Tibial nerve (tissue), 4 donors: ENCODE data around the gene SKIC8. TPM values are rescaled to one million over a fixed set of nuclear protein-coding genes. Genes with fewer than 3 reads are reported as not detected.

ENCODE experiments used
- DNase-seq, 2 donors: peaks; one replicate each; pipeline ENCODE4 v3.0.0-alpha.2; 2019; ENCODE audit warnings: low spot score in 2 of 2
- H3K27ac ChIP-seq, 4 donors: fragments of 200-600 bp; sonication (generic) in 3 of 4; one replicate each; pipeline ENCODE4 v1.5.1; 2017 to 2019; ENCODE audit warnings: mild to moderate bottlenecking in 1 of 4
- H3K27me3 ChIP-seq, 2 donors: fragments of 200-600 bp; sonication (generic) in 1 of 2; one replicate each; pipeline versions ENCODE4 v1.5.1 to v1.6.0; 2017 to 2019
- H3K36me3 ChIP-seq, 3 donors: fragments of 200-600 bp; sonication (generic); one replicate each; pipeline ENCODE4 v1.5.1; 2018 to 2019
- H3K4me1 ChIP-seq, 4 donors: fragments of 200-600 bp; sonication (generic) in 3 of 4; one replicate each; pipeline ENCODE4 v1.5.1; 2017 to 2019
- H3K4me3 ChIP-seq, 4 donors: fragments of 200-600 bp; sonication (generic) in 3 of 4; one replicate each; pipeline ENCODE4 v1.5.1; 2017 to 2019; ENCODE audit warnings: mild to moderate bottlenecking in 1 of 4, moderate library complexity in 1 of 4
- H3K9me3 ChIP-seq, 4 donors: fragments of 200-600 bp; sonication (generic) in 3 of 4; one replicate each; pipeline ENCODE4 v1.5.1; 2017 to 2019
- CTCF ChIP-seq, 5 experiments: fragments of 200-600 bp in 3 of 5; fragments of 450-650 bp in 2 of 5; sonication (generic) in 3 of 5; IDR thresholded peaks; one replicate each; pipeline ENCODE4 v1.5.1; 2016 to 2019; ENCODE audit warnings: antibody characterized with exemption in 5 of 5, mild to moderate bottlenecking in 3 of 5, moderate library complexity in 2 of 5
- EP300 ChIP-seq, 2 donors: sonication (generic); formaldehyde crosslinking; IDR thresholded peaks; one replicate each; pipeline ENCODE4 v1.6.1; 2017; ENCODE audit warnings: antibody characterized with exemption in 2 of 2, mild to moderate bottlenecking in 1 of 2
- POLR2A ChIP-seq, 2 donors: fragments of 450-650 bp; IDR thresholded peaks; one replicate each; pipeline ENCODE4 v1.6.1; 2017; ENCODE audit warnings: antibody characterized with exemption in 2 of 2, mild to moderate bottlenecking in 2 of 2, moderate library complexity in 2 of 2
- WGBS, 2 donors: methylation state at CpG; one replicate each; pipeline ENCODE4 v1.1.5; 2018; 5-methylcytosine and 5-hydroxymethylcytosine counted together
- total RNA-seq, 4 donors: library from RNA; depleted of rRNA; stranded (reverse); fragments of >200 nt; gene quantifications; one replicate each; pipeline ENCODE4 v1.1.0, GENCODE V29; 2016

SKIC8 gene
- total RNA-seq, 4 donors from 2014 or later: 50.3 to 75.1 (median 55.5) TPM

DNA sequence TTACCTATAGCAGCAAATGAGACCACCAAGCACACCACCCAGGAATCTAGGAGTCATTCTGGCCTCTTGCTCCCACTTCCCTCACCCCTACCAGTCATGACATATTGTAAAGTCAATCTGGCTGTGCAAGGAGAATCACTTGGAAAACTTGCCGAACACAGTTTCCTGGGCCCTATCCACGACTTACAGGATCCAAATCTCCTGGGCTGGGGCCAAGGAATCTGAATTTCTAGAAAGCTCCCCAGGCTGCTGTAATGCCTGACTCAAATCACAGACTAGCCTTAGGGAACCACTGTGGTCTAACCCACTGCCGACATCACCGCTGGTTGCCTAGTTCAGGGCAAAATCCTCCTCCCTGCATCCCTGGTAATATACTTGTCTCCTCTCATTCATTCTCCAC is 36.6 kb upstream of the SKIC8 start:
- Histone ChIP-seq H3K9me3 (peaks cover 0 to 12% (median 0%) of the 10 kb centered on the region in 4 donors), H3K4me3 (no peak overlapping the region), H3K27ac (no peak overlapping the region), H3K4me1 (peaks cover 0 to 12% (median 7%) of the 10 kb centered on the region in 4 donors), H3K27me3 (peaks cover 0 to 51% of the 10 kb centered on the region in 2 donors), H3K36me3 (no peaks in the 10 kb centered on the region)
- no peak for DNase-seq
- TF ChIP-seq CTCF (IDR thresholded peaks at IDR 0.05) (no peak), POLR2A (IDR thresholded peaks at IDR 0.05) (no peak), EP300 (IDR thresholded peaks at IDR 0.05) (no peak)
- WGBS, 2 donors: 89% methylated on average over 4 of the region's 4 CpGs

DNA sequence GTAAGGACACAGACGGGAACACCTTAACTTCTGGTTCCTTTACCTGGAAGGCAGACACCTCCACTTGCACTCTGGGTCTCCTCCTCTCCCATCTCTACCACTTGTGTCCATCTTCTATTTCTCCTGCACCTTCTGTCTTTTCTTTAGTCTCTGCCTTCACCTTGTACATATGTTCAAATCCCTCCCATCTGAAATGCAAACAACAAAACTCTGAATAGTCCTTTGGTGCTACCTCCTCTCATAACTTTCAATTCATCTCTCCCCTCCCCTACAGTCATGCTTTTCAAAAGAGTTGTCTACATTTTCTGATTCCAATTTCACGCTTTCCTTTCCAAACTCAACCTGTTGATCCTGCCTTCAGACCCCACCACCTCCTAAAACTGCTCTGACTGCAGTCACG is 35.4 kb upstream of the SKIC8 start:
- TF ChIP-seq EP300 (IDR thresholded peaks at IDR 0.05): no peak
- WGBS, 2 donors: 95 to 99% methylated on average over 3 of the region's 3 CpGs
- Histone ChIP-seq H3K4me3 (no peak overlapping the region), H3K27me3 (peaks cover 0 to 40% of the 10 kb centered on the region in 2 donors), H3K36me3 (no peaks in the 10 kb centered on the region), H3K4me1 (peaks cover 0 to under 1% (median 0%) of the 10 kb centered on the region in 4 donors), H3K9me3 (peaks cover 0 to 12% (median 0%) of the 10 kb centered on the region in 4 donors), H3K27ac (no peak overlapping the region)
- no peak for DNase-seq

DNA sequence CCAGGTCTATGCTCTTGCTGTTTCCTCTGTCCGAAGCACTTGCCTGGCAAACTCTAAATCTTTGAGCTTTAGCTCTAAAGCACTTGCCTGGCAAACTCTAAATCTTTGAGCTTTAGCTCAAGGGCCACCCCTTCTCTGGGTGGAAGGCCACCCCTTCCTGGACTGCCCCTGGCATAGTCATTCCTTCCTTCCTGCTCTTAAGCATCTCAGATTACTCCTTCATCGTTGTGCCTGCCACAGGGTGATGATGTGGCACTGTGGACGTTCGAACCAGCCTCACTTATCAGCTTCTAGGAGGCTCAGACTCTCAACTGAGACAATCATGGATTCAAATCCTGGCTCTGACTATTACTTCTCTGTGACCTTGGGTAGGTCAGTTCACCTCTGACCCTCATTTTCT is 30.2 kb upstream of the SKIC8 start:
- Histone ChIP-seq H3K4me1 (peaks cover 0 to 7% (median 0%) of the 10 kb centered on the region in 4 donors), H3K27ac (no peak overlapping the region), H3K4me3 (no peak overlapping the region), H3K36me3 (no peaks in the 10 kb centered on the region), H3K9me3 (peaks cover 0 to 5% (median 0%) of the 10 kb centered on the region in 4 donors), H3K27me3 (no peaks in the 10 kb centered on the region)
- 51 to 58% methylated on average over 4 of the region's 4 CpGs for WGBS, 2 donors
- no peak for DNase-seq
- no peak for TF ChIP-seq EP300 (IDR thresholded peaks at IDR 0.05)
- no peak for TF ChIP-seq CTCF (IDR thresholded peaks at IDR 0.05)
- TF ChIP-seq POLR2A (IDR thresholded peaks at IDR 0.05): no peak

DNA sequence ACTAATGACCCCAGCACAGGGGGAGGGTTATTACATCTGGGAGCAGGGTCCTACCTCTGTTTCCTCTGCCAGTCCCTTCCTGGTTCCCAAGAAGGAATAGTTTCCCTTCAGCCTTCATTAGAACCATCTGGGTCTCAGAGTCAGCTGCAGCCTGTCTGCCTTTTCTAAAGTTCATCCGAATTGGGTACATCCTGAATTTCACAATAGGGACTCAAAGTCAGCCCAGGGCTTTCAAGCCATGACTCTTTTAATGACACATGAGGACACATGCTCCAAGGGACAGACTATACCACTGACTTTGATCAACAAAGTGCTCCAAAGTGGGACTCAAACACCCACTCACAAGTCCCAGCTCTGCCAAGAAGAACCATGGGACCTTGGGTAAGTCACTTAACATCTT is 28.1 kb upstream of the SKIC8 start:
- H3K36me3 ChIP-seq: no peaks in the 10 kb centered on the region
- peaks cover 0 to 7% (median 0%) of the 10 kb centered on the region in 4 donors for H3K4me1 ChIP-seq
- H3K27me3 ChIP-seq: no peaks in the 10 kb centered on the region
- WGBS, 2 donors: 58 to 79% methylated on average over 1 of the region's 1 CpG
- no peak for DNase-seq
- H3K27ac ChIP-seq: no peak overlapping the region
- H3K9me3 ChIP-seq: no peaks in the 10 kb centered on the region
- TF ChIP-seq CTCF (IDR thresholded peaks at IDR 0.05): no peak
- TF ChIP-seq POLR2A (IDR thresholded peaks at IDR 0.05): no peak
- TF ChIP-seq EP300 (IDR thresholded peaks at IDR 0.05): no peak
- no peak overlapping the region for H3K4me3 ChIP-seq

DNA sequence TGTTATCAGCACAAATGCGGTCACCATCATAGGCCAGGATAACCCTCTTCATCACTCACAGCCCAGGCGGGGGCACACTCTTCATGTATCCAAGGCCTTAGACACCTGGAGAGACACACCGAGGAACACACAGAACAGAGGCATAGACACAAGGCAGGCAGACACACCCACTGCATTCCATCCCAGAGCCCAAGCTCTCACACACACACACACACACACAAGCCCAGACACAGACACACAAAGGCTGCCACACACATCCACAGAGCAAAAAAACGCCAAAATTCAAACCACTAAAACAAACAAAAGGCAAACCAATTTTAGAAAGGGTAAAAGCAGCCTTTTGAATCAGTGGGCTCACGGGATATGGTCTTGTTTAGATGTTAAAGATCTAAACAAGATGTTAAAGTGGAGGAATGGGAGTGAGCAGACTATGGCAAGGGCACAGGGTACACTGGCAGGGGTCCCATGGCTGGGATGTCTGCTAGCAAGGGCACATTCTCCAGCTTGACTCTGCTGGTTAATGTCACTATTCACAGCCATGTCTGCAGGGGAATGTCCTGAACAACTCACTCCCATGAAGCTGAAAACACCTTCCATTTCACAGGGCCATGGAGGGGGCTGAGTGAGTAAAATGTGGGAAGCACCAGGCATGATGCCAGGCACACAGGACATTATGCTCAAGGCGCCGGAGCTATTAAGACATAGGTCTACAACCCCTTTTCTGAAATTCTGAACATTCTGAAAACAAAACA is 25.9 kb upstream of the SKIC8 start:
- Histone ChIP-seq H3K36me3 (no peaks in the 10 kb centered on the region), H3K4me1 (peaks cover 0 to 7% (median 0%) of the 10 kb centered on the region in 4 donors), H3K4me3 (no peak overlapping the region), H3K27ac (no peak overlapping the region), H3K9me3 (no peaks in the 10 kb centered on the region), H3K27me3 (no peaks in the 10 kb centered on the region)
- TF ChIP-seq POLR2A (IDR thresholded peaks at IDR 0.05) (no peak), EP300 (IDR thresholded peaks at IDR 0.05) (no peak), CTCF (IDR thresholded peaks at IDR 0.05) (no peak)
- no peak for DNase-seq
- WGBS, 2 donors: 40 to 46% methylated on average over 7 of the region's 7 CpGs
